LNCaP clone FGC (cell line): ENCODE data around the gene TMEM271.

ENCODE experiments used
- DNase-seq: peaks from one replicate; pipeline ENCODE4 v3.0.0-alpha.2; 2011; ENCODE audit warnings: low read depth
- H3K4me3 ChIP-seq: 2 replicates; pipeline ENCODE4 v1.5.1; 2011; ENCODE audit warnings: mild to moderate bottlenecking, low read depth, low read length, control low read depth
- TF ChIP-seq, protein P1 (sequence below): IDR thresholded peaks from 2 replicates; pipeline ENCODE4 v1.5.1; 2012; ENCODE audit warnings: mild to moderate bottlenecking; ENCODE audit not compliant: control insufficient read depth, insufficient read depth; ENCODE audit errors: extremely low read depth

Gene TMEM271

DNA sequence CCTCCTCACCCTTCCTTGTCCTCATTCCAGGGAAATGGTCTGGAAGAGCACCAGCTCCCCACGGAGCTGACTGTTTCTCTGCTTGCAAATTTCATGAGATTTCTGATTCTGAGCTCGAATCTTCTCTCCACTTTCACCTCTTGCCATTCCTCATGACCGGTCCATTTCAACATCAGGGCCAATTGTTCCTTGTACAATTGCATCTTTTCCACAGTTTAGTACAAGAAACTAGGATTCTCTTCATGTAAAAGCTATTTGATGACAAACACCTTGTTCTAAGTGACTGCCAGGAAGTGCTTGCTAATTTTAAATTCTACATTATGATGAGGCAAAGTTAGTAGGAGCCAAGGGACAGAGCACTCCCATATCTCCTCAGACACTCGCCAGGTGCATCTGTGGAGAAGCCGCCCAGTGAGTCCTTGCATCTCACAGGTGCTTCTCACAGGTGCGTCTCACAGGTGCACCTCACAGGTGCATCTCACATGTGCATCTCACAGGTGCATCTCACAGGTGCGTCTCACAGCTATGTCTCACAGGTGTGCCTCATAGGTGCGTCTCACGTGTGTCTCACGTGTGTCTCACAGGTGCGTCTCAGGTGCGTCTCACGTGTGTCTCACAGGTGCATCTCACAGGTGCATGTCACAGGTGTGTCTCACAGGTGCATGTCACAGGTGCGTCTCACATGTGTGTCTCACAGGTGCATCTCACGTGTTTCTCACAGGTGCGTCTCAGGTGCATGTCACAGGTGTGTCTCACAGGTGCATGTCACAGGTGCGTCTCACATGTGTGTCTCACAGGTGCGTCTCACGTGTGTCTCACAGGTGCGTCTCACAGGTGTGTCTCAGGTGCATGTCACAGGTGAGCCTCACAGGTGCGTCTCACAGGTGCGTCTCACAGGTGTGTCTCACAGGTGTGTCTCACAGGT is 46.2 kb upstream of the TMEM271 start:
- H3K4me3 ChIP-seq, result no peak overlapping the region
- DNase-seq, result no peak
- TF ChIP-seq, protein P1, sequence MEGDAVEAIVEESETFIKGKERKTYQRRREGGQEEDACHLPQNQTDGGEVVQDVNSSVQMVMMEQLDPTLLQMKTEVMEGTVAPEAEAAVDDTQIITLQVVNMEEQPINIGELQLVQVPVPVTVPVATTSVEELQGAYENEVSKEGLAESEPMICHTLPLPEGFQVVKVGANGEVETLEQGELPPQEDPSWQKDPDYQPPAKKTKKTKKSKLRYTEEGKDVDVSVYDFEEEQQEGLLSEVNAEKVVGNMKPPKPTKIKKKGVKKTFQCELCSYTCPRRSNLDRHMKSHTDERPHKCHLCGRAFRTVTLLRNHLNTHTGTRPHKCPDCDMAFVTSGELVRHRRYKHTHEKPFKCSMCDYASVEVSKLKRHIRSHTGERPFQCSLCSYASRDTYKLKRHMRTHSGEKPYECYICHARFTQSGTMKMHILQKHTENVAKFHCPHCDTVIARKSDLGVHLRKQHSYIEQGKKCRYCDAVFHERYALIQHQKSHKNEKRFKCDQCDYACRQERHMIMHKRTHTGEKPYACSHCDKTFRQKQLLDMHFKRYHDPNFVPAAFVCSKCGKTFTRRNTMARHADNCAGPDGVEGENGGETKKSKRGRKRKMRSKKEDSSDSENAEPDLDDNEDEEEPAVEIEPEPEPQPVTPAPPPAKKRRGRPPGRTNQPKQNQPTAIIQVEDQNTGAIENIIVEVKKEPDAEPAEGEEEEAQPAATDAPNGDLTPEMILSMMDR, result no peak

DNA sequence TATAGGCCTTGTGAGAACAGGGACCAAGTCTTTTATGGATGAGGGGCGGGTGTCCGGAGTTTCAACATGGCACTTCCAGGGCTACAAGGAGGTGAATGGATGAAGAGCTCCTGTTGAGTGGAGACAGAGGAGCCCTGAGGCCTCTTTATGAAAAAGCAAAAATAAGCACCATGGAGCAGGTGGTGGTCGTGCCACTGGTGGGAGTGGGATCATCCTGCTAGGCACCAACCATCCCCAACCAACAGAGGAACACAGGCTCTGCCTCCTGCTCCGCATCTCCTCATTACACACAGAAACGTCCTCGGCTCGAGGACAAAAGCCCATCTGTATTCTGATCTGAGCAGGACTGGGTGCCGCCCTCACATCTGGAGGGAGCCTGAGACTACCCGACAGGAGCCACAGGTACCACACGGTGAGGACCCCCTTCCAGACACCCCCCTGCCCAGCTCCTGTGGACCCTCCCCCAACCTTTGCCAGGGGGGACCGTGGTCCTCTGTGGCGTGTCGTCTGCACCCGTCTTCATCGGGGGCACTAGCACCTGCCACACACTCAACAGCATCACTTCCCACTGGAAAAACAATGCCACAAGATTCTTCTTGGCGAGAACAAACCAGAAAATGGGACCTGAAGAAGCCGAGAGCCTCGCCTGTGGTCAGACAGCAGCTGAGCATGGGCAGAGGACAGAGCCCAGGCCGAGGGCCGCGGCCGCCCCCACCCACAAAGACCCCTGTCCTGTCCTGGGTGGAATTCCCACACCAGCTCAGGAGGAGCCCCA is 45.4 kb upstream of the TMEM271 start:
- TF ChIP-seq, protein P1, result no peak
- DNase-seq, result no peak

DNA sequence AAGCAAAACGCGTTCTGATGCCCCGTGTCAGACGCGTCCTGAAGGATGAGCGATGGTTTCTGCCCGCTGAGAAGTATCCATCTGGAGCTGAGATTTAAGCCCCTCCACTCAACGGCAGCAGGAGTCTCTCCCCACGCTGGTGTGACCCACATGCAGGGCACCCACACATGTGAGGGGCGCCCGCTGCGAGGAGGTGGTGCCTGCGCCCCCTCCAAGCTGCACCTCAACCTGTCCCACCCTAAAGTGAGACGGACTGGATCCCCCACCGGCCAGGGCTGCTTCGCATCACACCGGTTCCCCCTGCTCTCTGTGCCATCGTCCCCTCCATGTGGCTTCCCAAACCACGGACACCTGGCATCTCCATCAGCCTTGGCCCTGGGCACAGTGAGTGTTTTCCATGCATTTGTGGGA is 44.8 kb upstream of the TMEM271 start:
- no peak for DNase-seq
- no peak overlapping the region for H3K4me3 ChIP-seq
- TF ChIP-seq, protein P1, result no peak

More for the DNA sequence above, 45.4 kb upstream of the TMEM271 start:
- H3K4me3 ChIP-seq, result no peak overlapping the region

DNA sequence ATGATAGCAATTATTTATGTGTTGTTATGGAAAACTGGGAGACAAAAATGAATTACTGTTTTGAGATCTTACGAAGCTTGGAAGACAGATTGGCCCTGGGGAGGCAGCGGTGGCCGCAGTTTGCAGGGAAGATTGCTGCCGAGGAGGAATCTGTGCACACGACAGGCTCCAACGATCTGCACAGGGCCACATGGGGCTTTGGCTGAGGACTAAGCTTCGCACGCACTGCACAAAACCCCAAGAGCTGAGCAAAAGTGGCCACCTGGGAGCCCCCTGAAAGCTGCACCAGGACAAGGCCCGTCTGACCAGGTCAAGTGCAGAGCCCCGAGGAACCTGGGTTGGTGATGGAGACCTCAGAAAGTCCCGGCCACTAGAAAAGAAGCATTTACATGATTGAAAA is 44.1 kb upstream of the TMEM271 start:
- no peak for DNase-seq
- TF ChIP-seq, protein P1, result no peak
- no peak overlapping the region for H3K4me3 ChIP-seq

DNA sequence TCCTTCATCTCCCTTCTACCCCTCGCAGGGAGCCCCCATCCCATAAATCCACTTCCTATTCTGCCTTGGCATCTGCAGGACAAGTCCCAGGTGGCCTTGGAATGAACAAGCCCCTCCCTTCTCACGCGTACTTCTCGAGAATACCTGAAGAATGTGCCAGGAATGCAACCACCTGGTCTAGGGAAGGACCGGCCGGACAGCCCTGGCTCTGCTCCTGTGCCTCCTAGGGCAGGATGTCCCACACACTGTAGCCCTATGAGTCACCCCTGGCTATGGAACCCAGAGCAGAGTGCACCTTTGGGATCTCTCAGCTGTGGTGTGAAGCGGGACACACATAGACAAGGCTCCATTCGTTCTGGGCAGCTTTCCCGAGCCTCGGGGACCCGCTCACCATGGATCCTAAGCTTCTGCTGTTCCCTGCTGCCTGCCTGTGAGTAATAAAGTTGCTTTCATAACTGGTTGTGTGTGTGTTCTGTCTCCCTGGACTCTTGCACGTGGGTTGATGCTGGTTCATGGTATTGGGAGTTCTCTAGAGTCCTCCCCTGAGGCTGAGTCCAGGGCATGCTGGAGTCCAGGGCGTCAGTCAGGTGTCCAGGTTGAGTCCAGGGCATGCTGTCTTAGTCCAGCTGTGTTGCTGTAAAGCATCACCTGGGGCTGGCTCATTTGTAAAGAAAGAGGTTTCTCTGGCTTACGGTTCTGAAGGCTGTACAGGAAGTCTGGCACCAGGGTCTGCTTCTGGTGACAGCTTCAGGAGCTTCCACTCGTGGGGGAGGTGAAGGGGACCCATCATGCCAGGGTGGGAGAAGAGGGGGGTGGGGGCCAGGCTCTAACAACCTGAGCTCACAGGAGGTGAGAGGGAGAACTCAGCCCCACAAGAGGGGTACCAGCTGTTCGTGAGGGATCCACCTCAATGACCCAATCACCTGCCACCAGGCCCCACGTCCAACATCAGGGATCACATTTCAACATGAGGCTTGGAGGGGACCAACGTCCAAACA is 41.8 kb upstream of the TMEM271 start:
- H3K4me3 ChIP-seq, result no peak overlapping the region
- DNase-seq, result peak; percentile 15
- TF ChIP-seq, protein P1, result no peak
